Parathyroid adenoma (tissue), 2 donors: ENCODE results near the gene TMEM134.
A peak's percentile ranks its signal among the peaks of the same experiment; 100 is the strongest.

Experiments
- H2AFZ ChIP-seq: fragments of 300-600 bp; sonication (generic); one replicate; pipeline ENCODE4 v1.7.0; 2017; ENCODE audit warnings: antibody characterized with exemption, mild to moderate bottlenecking
- H3K27ac ChIP-seq: fragments of 300-600 bp; sonication (generic); one replicate; pipeline ENCODE4 v1.7.0; 2017
- H3K27me3 ChIP-seq: fragments of 300-600 bp; sonication (generic); one replicate; pipeline ENCODE4 v1.7.0; 2017; ENCODE audit warnings: low read length; ENCODE audit not compliant: control insufficient read depth, insufficient read depth
- H3K36me3 ChIP-seq: fragments of 300-600 bp; sonication (generic); one replicate; pipeline ENCODE4 v1.7.0; 2017; ENCODE audit warnings: low read length; ENCODE audit not compliant: control insufficient read depth, insufficient read depth
- H3K4me1 ChIP-seq: fragments of 300-600 bp; sonication (generic); one replicate; pipeline ENCODE4 v1.7.0; 2017; ENCODE audit warnings: control low read depth
- H3K4me2 ChIP-seq: fragments of 300-600 bp; sonication (generic); one replicate; pipeline ENCODE4 v1.7.0; 2017; ENCODE audit warnings: low read length
- H3K4me3 ChIP-seq: fragments of 300-600 bp; sonication (generic); one replicate; pipeline ENCODE4 v1.7.0; 2017; ENCODE audit warnings: low read depth, low read length
- H3K79me2 ChIP-seq: fragments of 300-600 bp; sonication (generic); one replicate; pipeline ENCODE4 v1.7.0; 2017; ENCODE audit warnings: control low read depth
- H3K9ac ChIP-seq: fragments of 300-600 bp; sonication (generic); one replicate; pipeline ENCODE4 v1.7.0; 2017; ENCODE audit warnings: mild to moderate bottlenecking
- H3K9me3 ChIP-seq: fragments of 300-600 bp; sonication (generic); one replicate; pipeline ENCODE4 v1.7.0; 2017; ENCODE audit warnings: low read length; ENCODE audit not compliant: control insufficient read depth
- TF ChIP-seq, protein P1 (sequence below): fragments of 300-600 bp; sonication (generic); IDR thresholded peaks from one replicate; pipeline ENCODE4 v1.7.0; 2017; ENCODE audit warnings: antibody characterized with exemption, mild to moderate bottlenecking
- donor health status: primary hyperparathyroidism.

The TMEM134 gene

GRCh38 chr11:67415501-67416304 is 53.3 kb downstream of the TMEM134 start, which contains the start of gene CARNS1:
Gene CARNS1 (plus strand): TSS chr11:67415678. CDS start chr11:67416200, 522 bp downstream.
- TF ChIP-seq, protein P1, sequence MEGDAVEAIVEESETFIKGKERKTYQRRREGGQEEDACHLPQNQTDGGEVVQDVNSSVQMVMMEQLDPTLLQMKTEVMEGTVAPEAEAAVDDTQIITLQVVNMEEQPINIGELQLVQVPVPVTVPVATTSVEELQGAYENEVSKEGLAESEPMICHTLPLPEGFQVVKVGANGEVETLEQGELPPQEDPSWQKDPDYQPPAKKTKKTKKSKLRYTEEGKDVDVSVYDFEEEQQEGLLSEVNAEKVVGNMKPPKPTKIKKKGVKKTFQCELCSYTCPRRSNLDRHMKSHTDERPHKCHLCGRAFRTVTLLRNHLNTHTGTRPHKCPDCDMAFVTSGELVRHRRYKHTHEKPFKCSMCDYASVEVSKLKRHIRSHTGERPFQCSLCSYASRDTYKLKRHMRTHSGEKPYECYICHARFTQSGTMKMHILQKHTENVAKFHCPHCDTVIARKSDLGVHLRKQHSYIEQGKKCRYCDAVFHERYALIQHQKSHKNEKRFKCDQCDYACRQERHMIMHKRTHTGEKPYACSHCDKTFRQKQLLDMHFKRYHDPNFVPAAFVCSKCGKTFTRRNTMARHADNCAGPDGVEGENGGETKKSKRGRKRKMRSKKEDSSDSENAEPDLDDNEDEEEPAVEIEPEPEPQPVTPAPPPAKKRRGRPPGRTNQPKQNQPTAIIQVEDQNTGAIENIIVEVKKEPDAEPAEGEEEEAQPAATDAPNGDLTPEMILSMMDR: no peak
- no peak within 1 kb of the TSS for H3K9ac ChIP-seq
- H3K9me3 ChIP-seq: no peaks in the 10 kb centered on the region
- H3K27me3 ChIP-seq: no peaks in the 10 kb centered on the region
- peak within 1 kb of the TSS; percentile 56 for H2AFZ ChIP-seq
- no peaks in the 10 kb centered on the region for H3K79me2 ChIP-seq
- H3K36me3 ChIP-seq: no peaks in the 10 kb centered on the region
- H3K4me1 ChIP-seq: peaks cover 16% of the 10 kb centered on the region
- H3K4me3 ChIP-seq: no peak within 1 kb of the TSS
- peak within 1 kb of the TSS; percentile 3 for H3K4me2 ChIP-seq
- no peak within 1 kb of the TSS for H3K27ac ChIP-seq

DNA sequence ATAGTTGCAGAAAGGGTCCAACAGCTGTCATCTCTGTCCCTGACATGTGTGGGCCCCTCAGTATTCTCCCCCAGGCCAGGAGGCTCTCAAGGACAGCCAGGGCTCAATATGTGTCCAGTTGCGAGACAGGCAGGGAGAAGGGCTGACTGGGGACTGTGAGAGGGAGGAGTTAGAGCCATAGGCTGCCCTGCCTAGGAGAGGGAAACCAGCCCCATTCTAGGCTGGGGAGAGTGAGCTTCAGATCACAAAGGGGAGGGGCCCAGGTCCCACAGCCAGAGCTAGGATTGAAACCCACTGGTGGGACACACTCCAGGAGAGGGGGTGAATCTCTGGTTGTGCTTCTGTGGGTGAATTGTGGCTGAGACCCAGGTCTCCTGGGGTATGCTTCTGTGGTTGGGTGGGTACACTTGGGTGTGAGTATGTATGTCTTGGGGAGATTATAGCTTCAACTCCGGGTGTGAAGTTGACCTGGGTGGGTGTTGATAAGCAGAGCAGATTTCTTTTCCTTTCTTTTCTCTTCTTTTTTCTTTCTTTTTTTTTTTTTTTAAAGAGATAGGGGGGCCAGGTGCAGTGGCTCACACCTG is 55.7 kb downstream of the TMEM134 start:
- Histone ChIP-seq H3K4me3 (no peak overlapping the region), H3K79me2 (no peaks in the 10 kb centered on the region), H3K36me3 (no peaks in the 10 kb centered on the region), H3K27ac (no peak overlapping the region), H3K27me3 (no peaks in the 10 kb centered on the region), H3K9me3 (no peaks in the 10 kb centered on the region), H3K9ac (no peak overlapping the region), H2AFZ (no peak overlapping the region), H3K4me2 (no peak overlapping the region), H3K4me1 (no peaks in the 10 kb centered on the region)
- TF ChIP-seq, protein P1: no peak

- Histone ChIP-seq H3K9ac (no peak overlapping the region), H3K4me2 (no peak overlapping the region), H3K79me2 (no peaks in the 10 kb centered on the region), H3K4me1 (no peaks in the 10 kb centered on the region), H3K27ac (no peak overlapping the region), H3K27me3 (no peaks in the 10 kb centered on the region), H2AFZ (no peak overlapping the region), H3K9me3 (no peaks in the 10 kb centered on the region), H3K36me3 (no peaks in the 10 kb centered on the region), H3K4me3 (no peak overlapping the region)
- TF ChIP-seq, protein P1: no peak
Measured at GRCh38 chr11:67412495-67413179, 56.4 kb downstream of the TMEM134 start.

DNA sequence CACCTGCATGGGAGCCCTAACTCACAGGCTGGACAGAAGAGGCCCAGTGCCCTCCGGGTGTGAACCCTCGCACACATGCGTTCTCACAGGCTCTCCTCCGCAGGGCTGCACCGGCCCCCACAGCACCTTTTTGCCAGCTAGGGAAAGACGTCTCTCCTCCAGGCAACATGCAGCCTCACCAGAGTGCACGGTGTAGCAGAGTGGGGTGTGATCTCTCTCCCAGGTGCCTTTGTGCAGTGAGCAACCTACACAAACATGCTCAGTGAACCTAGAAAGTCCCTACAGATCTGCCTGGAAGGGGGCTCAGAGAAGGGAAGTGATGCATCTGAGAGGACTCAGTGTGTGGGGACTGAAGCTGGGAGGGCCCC is 57.3 kb downstream of the TMEM134 start:
- Histone ChIP-seq H3K4me3 (no peak overlapping the region), H3K36me3 (no peaks in the 10 kb centered on the region), H3K9ac (no peak overlapping the region), H3K79me2 (no peaks in the 10 kb centered on the region), H2AFZ (no peak overlapping the region), H3K9me3 (no peaks in the 10 kb centered on the region), H3K27me3 (no peaks in the 10 kb centered on the region), H3K27ac (no peak overlapping the region), H3K4me1 (no peaks in the 10 kb centered on the region), H3K4me2 (no peak overlapping the region)
- TF ChIP-seq, protein P1: no peak
